Stimulated activated CD8-positive, alpha-beta memory T cell treated with anti-CD3 and anti-CD28 coated beads, Interleukin-7, amount 100 ng/mL, for 4 hours (primary cell): ENCODE measurements around the gene MYO15A.

ENCODE experiments used
- DNase-seq, 2 donors: peaks; one replicate each; pipeline ENCODE4 v3.0.0-alpha.2; 2020; ENCODE audit warnings: low read depth in 2 of 2

Gene MYO15A

DNA sequence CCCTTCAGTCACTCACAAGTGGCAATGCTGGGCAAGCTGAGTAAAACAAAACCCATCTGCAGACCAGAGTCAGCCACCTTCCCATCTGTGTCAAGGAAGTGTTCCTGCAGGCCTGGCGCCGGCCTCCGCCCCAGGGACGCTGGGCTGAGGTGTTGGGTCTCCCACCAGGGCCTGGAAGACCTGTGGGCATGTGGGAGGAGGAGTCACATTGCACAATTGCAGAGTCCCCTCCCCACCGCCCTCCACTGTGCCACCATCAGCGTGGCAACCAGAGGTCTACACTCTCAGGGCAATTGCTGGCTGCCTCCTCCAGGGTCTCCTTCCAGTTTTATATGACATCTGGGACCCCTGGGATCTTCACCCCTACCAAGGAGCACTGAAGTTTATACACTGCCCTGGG lies 3.0 kb upstream of the MYO15A start:
- no peak for DNase-seq

DNA sequence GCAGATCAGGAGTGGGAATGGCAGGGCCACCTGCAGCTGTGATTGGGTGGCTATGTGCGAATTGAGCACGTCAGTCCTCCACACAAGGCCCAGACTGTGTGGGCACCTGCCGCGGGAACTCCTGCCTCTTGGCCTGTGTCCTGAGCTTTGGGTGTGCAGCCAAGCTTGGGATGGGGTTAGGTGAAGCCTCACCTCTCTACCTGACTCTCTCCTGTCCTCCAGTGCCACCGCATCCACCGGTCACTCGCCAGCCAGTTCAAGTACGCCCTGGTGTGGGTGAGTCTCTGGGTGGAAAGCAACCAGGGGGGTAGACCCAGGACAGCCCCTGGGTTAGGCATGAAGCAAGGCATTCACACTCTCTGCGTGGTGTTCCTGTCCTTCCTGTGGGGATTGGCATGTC lies 2.3 kb upstream of the MYO15A start:
- no peak for DNase-seq

DNA sequence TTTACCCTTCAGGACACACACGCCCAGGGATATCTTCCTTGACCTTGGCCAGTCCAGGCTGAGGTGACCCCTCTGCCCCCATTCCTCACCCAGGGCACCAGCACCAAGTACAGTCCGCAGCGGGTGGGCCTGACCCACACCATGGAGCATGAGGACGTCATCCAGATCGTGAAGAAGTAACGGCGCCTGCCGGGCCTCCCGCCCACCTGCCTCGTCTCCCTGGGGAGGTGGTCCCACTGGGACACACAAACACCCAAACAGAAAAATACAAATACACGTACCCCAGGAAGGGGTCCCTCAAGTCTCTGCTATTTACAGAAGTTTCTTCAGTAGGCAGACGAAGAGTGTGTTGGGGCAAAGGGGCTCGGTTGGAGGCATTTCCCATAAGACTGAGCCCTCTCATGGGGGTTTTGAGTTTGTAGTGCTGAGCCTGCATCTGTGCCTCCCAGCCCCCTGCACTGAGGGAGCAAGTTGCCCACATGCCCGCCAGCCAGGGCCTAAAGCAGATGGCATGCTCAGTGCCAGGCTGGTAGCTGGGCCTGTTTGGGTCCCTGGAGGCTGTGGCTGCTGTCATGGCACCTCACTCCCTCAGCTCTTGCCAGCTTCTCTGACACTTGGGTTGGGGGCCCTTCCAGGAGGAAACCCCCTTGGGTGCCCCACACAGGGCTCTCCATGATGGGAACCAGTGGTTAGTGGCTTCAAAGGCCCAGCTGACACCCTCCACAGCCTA lies 1.3 kb upstream of the MYO15A start:
- DNase-seq = no peak

DNA sequence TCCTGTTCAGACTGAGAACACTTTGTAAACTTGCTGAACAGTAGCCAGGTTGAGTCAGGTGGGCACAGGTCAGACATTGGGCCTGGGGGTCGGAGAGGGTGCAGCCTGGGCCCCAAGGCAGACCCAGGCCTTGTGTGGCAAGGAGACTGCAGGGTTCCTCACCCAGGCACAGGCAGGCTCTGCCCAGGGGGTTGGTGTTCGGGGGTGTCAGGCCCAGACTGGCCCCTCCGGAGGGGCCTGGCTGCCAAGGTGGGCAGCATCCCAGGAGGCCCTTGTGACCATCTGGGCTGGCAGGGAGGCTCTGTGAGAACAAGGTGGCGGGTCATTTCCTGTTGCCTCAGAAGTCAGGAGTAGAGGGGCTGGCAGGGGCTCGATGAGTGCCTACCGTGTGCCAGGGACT lies 585 bp upstream of the MYO15A start:
- no peak for DNase-seq

DNA sequence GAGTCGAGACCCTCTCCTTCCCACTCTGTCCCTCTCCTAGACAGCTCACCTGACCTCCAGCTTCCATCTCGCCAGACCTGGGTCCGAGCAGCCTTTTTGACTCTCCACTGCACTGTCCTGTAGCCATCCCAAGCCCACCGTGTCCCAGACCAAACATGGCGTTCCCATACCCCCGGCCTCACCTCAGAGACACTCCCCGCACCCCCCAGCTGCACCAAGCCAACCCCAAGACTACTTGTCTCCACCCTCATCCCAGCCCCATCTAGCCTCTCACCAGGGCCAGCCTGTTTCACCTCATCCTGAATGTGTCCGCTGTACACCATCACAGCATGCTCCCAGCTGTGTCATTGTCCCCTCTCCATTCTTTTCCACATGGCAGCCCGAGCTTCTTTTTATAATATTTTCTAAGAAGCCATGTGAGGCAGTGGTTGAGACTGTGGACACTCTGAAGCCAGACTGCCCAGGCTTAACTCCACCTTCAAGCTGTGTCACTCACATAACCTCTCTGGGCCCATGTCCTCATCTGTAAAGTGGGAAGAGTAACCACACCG lies 1.5 kb downstream of the MYO15A start:
- DNase-seq = no peak

DNA sequence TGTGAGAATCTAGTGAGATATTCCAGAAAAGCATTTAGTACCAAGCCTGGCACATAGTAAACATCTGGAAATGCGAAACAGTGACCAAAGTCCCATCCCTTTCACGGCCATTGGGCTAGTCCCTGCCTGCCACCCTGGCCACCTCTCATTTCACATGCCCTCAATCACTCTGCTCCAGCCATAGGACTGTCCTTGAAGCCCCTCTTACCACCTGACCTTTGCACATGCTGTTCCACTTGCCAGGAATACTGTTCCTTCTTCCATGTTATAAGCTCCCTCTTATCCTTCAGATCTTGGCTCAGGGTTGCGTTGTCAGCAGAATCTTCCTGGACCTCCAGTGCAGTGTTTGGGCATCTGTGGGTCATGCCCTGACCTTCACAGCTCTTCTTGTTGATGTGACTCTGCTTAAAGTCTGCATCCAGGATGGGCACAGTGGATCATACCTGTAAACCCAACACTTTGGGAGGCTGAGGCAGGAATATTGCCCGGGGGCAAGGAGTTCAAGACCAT lies 2.1 kb downstream of the MYO15A start:
- DNase-seq = no peak

DNA sequence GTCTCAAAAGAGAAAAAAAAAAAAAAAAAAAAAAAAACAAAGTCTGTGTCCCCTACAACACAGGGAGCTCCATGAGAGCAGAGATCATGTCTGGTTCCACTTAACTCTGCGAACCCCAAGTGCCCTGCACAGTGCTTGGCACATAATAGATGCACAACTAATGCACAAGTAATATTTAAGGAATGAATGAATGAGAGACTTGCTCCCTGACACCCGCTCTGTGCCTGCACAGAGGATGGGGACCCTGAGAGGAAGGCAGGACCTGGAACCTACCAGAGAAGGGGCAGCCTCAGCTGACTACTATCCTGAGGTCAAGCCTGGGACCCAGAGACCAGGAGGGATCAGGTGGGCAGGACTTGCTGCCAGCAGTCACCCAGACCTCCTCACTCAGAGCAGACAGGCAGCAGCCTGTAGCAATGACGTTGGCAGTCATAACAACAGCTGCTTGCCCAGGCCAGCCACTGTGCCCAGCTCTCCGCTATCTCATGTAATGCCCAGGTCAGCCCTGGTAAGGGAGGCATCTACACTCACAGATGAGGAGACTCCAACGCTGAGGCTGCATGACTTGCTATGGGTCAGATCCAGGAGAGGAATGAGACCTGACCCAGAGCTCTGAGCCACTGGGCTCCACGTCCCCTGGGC lies 2.9 kb downstream of the MYO15A start:
- DNase-seq = no peak

DNA sequence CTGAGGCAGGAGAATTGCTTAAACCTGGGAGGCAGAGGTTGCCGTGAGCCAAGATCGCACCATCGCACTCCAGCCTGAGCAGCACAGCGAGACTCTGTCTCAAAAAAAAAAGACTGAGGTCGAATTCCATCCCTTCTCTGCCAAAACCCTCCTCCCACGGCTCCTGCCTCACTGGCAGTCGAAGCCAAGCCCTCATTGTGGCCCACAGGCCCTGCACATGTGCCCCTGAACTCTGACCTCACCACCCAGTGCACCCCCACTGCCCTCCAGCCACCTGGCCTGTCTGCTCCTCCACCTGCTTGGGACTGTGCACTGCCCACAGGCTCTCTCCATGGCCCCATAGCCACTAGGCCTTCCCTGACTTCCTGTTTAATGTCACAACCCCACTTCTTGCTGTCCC lies 7.0 kb downstream of the MYO15A start:
- DNase-seq = no peak

DNA sequence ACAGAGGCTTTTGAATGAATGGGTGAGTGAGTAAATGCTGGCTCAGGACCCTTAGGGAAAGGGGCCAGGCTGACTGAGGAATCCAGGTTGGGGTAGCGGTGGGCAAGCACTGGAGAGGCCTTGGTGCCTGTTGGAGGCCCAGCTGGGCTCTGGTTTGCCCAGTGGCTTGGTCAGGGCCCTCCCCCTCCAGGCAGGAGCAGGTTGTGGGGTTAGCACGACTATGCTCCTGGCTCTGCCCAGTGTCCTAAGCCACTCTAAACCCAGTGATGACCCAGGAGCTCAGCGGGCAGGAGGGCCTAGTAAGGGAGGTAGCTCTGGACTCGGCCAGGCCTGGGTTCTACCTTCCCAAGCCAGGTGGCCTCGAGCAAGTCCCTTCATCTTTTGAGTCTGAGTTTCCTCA lies 7.5 kb downstream of the MYO15A start:
- DNase-seq = no peak

DNA sequence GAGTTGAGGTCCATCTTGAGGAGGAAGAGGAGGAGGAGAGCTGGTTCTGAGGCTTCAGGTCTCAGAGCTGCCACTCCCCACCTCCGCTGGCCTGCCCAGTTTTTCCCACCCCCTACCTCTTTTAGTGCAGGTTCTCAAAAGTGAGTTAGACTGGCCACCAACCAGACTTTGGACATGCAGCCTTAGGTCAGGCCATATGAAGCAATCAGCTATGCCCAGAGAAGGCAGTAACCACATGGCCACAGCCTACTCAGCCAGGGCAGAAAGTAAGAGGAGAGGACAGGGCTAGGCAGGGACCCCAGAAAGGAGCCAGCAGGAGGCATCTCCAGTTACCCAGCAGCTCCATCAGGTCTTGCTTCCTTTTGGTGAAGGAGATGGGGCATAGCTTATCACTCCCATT lies 9.0 kb downstream of the MYO15A start:
- no peak for DNase-seq

DNA sequence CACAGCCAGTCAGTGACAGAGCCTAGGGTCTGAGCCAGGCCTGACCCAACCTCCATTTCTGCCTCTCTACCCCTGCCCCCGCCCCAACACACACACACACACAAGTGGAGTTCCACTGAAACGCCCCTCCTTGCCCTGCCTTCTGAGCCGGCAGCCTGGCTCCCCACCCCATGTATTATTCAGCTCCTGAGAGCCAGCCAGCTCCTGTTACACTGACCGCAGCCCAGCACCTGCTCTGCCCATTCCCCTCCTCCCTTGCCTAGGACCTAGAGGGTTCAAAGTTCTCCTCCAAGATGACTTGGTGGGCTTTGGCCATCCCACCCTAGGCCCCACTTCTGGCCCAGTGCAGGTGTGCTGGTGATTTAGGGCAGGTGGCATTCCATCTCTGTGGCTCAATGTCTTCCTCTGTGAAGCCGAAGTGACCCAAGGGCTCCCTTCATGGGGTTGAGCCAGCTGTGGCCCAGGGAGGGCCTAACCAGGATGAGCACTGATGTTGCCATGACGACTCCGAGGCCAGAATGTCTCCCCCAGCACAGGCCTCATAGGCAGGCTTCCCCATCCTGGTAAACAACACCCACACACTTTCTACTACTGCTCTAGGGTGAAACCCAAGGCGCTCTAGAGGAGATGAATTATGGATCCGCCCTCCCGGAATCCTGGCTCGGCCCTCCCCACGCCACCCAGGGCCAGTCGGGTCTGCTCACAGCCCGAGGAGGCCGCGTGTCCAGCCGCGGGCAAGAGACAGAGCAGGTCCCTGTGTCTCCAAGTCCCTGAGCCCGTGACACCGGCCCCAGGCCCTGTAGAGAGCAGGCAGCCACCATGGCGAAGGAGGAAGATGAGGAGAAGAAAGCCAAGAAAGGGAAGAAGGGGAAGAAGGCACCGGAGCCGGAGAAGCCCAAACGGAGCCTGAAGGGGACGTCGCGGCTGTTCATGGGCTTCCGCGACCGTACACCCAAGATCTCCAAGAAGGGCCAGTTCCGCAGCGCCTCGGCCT lies 9.7 kb downstream of the MYO15A start:
- no peak for DNase-seq

DNA sequence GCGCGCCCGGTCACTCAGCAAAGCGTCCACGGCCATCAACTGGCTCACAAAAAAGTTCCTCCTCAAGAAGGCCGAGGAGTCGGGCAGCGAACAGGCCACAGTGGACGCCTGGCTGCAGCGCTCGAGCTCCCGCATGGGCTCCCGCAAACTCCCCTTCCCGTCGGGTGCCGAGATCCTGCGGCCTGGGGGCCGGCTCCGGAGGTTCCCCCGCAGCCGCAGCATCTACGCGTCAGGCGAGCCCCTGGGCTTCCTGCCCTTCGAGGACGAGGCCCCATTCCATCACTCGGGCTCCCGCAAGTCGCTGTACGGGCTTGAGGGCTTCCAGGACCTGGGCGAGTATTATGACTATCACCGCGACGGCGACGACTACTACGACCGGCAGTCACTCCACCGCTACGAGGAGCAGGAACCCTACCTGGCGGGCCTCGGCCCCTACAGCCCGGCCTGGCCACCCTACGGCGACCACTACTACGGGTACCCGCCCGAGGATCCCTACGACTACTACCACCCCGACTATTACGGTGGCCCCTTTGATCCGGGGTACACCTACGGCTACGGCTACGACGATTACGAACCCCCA lies 10.7 kb downstream of the MYO15A start:
- no peak for DNase-seq

DNA sequence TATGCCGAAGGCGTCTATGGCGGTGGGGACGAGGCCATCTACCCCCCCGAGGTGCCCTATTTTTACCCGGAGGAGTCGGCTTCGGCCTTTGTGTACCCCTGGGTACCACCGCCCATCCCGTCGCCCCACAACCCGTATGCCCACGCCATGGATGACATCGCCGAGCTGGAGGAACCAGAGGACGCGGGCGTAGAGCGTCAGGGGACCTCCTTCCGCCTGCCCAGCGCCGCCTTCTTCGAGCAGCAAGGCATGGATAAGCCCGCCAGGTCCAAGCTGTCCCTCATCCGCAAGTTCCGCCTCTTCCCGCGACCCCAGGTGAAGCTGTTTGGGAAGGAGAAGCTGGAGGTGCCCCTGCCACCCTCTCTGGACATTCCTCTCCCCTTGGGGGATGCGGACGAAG lies 11.4 kb downstream of the MYO15A start:
- DNase-seq = no peak

DNA sequence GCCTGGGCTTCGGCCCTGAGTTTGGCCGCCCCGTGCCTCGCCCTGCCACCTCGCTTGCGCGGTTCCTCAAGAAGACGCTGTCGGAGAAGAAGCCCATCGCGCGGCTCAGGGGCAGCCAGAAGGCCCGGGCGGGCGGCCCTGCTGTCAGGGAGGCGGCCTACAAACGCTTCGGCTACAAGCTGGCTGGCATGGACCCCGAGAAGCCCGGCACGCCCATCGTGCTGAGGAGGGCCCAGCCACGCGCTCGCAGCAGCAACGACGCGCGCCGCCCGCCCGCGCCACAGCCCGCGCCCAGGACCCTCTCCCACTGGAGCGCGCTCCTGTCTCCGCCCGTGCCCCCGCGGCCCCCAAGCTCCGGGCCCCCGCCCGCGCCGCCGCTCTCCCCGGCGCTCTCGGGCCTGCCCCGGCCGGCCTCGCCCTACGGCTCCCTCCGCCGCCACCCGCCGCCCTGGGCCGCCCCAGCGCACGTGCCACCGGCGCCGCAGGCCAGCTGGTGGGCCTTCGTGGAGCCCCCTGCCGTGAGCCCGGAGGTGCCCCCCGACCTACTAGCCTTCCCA lies 12.0 kb downstream of the MYO15A start:
- DNase-seq = no peak

DNA sequence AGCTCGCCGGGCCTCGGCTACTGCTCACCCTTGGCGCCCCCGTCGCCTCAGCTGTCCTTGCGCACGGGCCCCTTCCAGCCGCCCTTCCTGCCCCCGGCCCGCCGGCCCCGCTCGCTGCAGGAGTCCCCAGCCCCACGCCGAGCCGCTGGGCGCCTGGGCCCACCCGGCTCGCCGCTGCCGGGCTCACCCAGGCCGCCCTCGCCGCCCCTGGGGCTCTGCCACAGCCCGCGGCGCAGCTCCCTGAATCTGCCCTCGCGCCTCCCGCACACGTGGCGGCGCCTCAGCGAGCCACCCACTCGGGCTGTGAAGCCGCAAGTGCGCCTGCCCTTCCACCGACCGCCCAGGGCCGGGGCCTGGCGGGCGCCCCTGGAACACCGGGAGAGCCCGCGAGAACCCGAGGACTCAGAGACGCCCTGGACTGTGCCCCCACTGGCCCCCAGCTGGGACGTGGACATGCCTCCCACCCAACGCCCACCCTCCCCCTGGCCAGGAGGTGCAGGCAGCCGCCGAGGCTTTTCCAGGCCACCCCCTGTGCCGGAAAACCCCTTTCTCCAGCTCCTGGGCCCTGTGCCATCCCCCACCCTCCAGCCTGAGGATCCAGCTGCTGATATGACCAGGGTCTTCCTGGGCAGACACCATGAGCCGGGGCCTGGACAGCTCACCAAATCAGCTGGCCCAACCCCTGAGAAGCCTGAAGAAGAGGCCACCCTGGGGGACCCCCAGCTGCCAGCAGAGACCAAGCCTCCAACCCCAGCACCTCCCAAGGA lies 12.8 kb downstream of the MYO15A start:
- no peak for DNase-seq

DNA sequence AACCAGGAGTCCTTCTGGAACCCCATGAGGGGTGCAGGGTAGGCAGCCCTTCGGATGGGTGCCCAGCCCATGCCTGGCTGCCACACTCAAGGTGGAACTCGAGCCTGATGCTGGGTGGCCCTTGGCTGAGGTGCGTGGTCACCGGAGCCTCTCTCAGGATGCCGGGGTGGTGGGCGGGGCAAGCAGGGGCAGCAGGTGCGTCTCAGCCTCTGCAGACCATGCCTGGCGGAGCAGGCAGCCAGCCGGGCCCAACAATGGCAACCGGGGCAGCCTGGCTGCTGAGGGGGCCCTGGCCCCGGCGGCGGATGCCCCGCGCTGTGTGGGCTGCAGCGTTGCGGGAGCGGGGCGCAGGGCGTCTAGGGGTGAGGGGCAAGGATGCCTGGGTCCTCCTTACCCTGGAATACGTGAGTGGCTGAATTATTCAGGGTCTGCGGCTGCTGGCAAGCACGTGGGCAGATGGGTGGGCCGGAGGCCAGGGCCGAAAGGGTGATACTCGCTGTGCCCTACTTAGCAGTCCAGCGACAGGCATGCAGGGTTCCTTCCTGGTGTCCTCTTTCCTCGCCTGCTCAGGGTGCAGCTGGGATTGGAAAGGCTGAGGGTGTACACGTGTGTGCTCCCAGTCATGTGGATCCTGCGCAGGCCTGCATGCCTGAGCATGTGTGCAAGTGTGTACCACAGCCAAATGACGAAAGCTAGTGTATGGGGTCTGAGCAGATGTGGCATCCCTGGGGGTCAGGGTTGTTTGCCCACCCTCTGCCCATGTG lies 14.6 kb downstream of the MYO15A start:
- no peak for DNase-seq

DNA sequence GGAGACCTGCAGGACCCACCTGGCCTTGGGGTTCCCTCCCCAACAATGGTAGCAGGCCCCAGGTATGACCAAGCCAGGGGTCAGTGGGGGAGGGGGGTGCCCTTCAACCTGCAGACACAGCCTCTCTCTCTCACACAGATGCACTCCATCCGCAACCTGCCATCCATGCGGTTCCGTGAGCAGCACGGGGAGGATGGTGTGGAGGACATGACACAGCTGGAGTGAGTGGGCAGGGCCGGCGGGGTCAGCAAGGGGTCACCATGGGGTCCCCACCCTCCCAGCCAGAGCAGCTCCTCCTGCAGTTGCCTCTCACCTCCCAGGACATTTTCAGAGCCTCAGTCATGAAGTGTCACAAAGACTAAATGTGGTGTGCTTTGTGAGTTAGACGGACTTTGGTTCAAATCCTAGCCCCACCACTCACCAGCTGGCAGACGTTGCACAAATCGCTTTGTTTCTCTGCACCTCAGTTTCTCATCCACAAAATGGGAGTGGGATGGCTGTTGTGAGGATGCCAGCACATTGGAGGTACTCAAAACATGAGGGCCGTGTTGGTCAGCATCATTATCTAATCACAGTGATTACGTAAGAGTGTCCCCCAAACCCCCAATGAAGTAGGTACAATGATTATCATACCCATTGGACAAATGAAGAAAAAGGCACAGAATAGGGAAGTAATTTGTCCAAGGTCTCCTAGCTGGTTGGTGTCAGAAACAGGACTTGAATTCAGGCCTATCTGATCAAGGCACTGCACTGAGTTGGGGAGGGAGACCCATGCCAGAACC lies 16.0 kb downstream of the MYO15A start:
- DNase-seq = no peak

DNA sequence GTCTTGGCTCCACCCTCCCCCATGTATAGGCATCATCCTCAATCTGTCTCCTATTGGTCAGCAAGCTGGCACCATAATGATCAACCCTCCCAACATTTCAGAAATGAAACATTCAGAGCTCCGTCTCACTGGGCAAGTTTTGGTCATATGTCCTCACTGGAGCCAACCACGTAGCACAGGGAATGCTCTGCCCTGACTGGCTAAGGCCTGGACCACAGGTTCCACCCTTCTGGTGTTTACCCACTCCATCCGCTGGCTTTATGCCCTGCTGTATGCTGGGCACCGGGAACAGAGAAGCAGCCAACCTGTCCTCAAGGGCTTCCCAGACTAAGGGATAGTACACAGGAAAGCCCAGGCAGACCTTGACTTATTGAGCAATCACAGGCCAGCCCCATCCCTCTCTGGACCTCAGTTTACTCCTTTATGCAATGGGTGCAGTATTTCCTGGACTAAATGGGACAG lies 20.5 kb downstream of the MYO15A start:
- no peak for DNase-seq

DNA sequence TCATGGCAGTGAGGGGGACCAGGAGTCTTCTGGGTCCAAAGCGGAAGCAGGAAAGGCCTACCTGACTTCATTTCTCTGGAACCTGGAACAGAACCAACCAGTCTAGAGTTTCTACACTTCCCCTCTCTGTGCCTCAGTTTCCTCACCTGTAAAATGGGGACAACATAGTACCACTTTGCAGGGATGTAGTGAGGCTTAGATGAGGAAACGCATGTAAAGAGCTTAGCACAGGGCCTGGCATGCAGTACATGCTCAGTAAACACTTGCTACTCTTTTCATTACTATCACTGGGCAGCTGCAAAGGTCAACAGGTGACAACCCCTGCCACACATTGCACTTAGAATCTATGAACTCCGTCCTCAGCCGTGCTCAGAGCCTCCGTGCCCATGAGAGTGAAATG lies 24.2 kb downstream of the MYO15A start:
- no peak for DNase-seq
